ENCODE results near the gene PNMT. TPM values are rescaled to one million over a fixed set of nuclear protein-coding genes. Genes with fewer than 3 reads are reported as not detected.

Gene PNMT
- total and polyA plus RNA-seq, 4 donors, result 1.9 to 4.3 (median 3.5) TPM

GRCh38 chr17:39666231-39666600 lies 2.0 kb upstream of the PNMT start:
- Histone ChIP-seq H3K27me3 (ENCODE audit: control insufficient read depth in 3 of 3, insufficient read depth in 3 of 3, low read length in 2 of 3) (peaks cover 0 to 10% (median 4%) of the 10 kb centered on the region in 3 donors), H3K4me3 (no peak overlapping the region), H3K9ac (ENCODE audit: insufficient read depth in 1 of 2, low read length in 2 of 2) (no peak overlapping the region), H3K4me1 (ENCODE audit: control insufficient read depth in 5 of 5, insufficient read depth in 5 of 5, low read length in 5 of 5) (peaks cover 0 to 42% (median 0%) of the 10 kb centered on the region in 5 donors), H3K27ac (ENCODE audit: low read depth in 1 of 2, low read length in 1 of 2) (peak overlapping the region; percentile 15 to 91), H3K36me3 (ENCODE audit: control insufficient read depth in 4 of 4, insufficient read depth in 4 of 4, low read length in 4 of 4) (peaks cover 0 to 15% (median 0%) of the 10 kb centered on the region in 4 donors), H3K9me3 (ENCODE audit: control insufficient read depth in 4 of 4, insufficient read depth in 3 of 4, low read length in 3 of 4) (no peaks in the 10 kb centered on the region)
- peak in 1 of 3 donors; percentile 31 for DNase-seq
- 47% methylated on average over 2 of the region's 2 CpGs for WGBS, 2 donors
- no peak for TF ChIP-seq CTCF (IDR thresholded peaks at IDR 0.05; ENCODE audit: control extremely low read depth, extremely low read depth)
- no peak for ATAC-seq (ENCODE audit: insufficient read depth, low FRiP score)

- no peaks in the 10 kb centered on the region for H3K9me3 ChIP-seq (ENCODE audit: control insufficient read depth in 4 of 4, insufficient read depth in 3 of 4, low read length in 3 of 4)
- H3K36me3 ChIP-seq (ENCODE audit: control insufficient read depth in 4 of 4, insufficient read depth in 4 of 4, low read length in 4 of 4), result peaks cover 0 to 10% (median 0%) of the 10 kb centered on the region in 4 donors
- ATAC-seq (ENCODE audit: insufficient read depth, low FRiP score), result no peak
- peaks cover 0 to 10% (median 5%) of the 10 kb centered on the region in 3 donors for H3K27me3 ChIP-seq (ENCODE audit: control insufficient read depth in 3 of 3, insufficient read depth in 3 of 3, low read length in 2 of 3)
- H3K27ac ChIP-seq (ENCODE audit: low read depth in 1 of 2, low read length in 1 of 2), result peak overlapping the region; percentile 58 to 91
- 55 to 61% methylated on average over 11 of the region's 11 CpGs for WGBS, 2 donors
- TF ChIP-seq CTCF (IDR thresholded peaks at IDR 0.05; ENCODE audit: control extremely low read depth, extremely low read depth), result no peak
- no peak overlapping the region for H3K9ac ChIP-seq (ENCODE audit: insufficient read depth in 1 of 2, low read length in 2 of 2)
- no peak for DNase-seq
- H3K4me1 ChIP-seq (ENCODE audit: control insufficient read depth in 5 of 5, insufficient read depth in 5 of 5, low read length in 5 of 5), result peaks cover 0 to 37% (median 0%) of the 10 kb centered on the region in 5 donors
- H3K4me3 ChIP-seq, result no peak overlapping the region
These were observed 1.5 kb upstream of the PNMT start for GRCh38 chr17:39666601-39667261.

- Histone ChIP-seq H3K9me3 (ENCODE audit: control insufficient read depth in 4 of 4, insufficient read depth in 3 of 4, low read length in 3 of 4) (no peaks in the 10 kb centered on the region), H3K36me3 (ENCODE audit: control insufficient read depth in 4 of 4, insufficient read depth in 4 of 4, low read length in 4 of 4) (peaks cover 0 to 8% (median 0%) of the 10 kb centered on the region in 4 donors), H3K27ac (ENCODE audit: low read depth in 1 of 2, low read length in 1 of 2) (peak overlapping the region; percentile 58 to 91), H3K4me3 (no peak overlapping the region), H3K27me3 (ENCODE audit: control insufficient read depth in 3 of 3, insufficient read depth in 3 of 3, low read length in 2 of 3) (peaks cover 0 to 10% (median 7%) of the 10 kb centered on the region in 3 donors), H3K4me1 (ENCODE audit: control insufficient read depth in 5 of 5, insufficient read depth in 5 of 5, low read length in 5 of 5) (peaks cover 0 to 31% (median 0%) of the 10 kb centered on the region in 5 donors), H3K9ac (ENCODE audit: insufficient read depth in 1 of 2, low read length in 2 of 2) (no peak overlapping the region)
- ATAC-seq (ENCODE audit: insufficient read depth, low FRiP score) (no peak), DNase-seq (peak in 1 of 3 donors; percentile 32)
- TF ChIP-seq CTCF (IDR thresholded peaks at IDR 0.05; ENCODE audit: control extremely low read depth, extremely low read depth), result no peak
- 9 to 12% methylated on average over 43 to 49 of the region's 49 CpGs for WGBS, 2 donors
These were observed 850 bp upstream of the PNMT start for GRCh38 chr17:39667262-39667944.
